Measurements from ENCODE around the gene FGD4. TPM values are rescaled to one million over a fixed set of nuclear protein-coding genes. Genes with fewer than 3 reads are reported as not detected.

Gene FGD4
- total RNA-seq, 4 donors from 2014 or later = 21.4 to 33.0 (median 26.9) TPM

GRCh38 chr12:32568228-32568627, 168.9 kb downstream of the FGD4 start:
- no peak for DNase-seq (ENCODE audit: extremely low spot score)
- TF ChIP-seq POLR2AphosphoS5 (IDR thresholded peaks at IDR 0.05) = no peak
- Histone ChIP-seq H3K4me3 (no peak overlapping the region), H3K27me3 (no peaks in the 10 kb centered on the region), H3K9me3 (no peaks in the 10 kb centered on the region), H3K36me3 (peaks cover 0 to 7% (median 3%) of the 10 kb centered on the region in 4 donors), H3K27ac (replicated peaks in 1 of 4) (peak overlapping the region; percentile 2 to 40 (median 23)), H3K4me1 (peaks cover 21 to 40% (median 35%) of the 10 kb centered on the region in 4 donors)
- 30% methylated on average over 1 of the region's 1 CpG for WGBS
- intact Hi-C loops (cut with DNase I) = loop anchor here (10.0 kb wide), 1 partner anchor 57 kb away; no protein-coding TSS in a partner anchor

GRCh38 chr12:32569259-32569658, 169.9 kb downstream of the FGD4 start:
- peak overlapping the region in 1 of 4 donors; percentile 9 for H3K27ac ChIP-seq (replicated peaks in 1 of 4)
- TF ChIP-seq, protein P1, sequence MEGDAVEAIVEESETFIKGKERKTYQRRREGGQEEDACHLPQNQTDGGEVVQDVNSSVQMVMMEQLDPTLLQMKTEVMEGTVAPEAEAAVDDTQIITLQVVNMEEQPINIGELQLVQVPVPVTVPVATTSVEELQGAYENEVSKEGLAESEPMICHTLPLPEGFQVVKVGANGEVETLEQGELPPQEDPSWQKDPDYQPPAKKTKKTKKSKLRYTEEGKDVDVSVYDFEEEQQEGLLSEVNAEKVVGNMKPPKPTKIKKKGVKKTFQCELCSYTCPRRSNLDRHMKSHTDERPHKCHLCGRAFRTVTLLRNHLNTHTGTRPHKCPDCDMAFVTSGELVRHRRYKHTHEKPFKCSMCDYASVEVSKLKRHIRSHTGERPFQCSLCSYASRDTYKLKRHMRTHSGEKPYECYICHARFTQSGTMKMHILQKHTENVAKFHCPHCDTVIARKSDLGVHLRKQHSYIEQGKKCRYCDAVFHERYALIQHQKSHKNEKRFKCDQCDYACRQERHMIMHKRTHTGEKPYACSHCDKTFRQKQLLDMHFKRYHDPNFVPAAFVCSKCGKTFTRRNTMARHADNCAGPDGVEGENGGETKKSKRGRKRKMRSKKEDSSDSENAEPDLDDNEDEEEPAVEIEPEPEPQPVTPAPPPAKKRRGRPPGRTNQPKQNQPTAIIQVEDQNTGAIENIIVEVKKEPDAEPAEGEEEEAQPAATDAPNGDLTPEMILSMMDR (IDR thresholded peaks at IDR 0.05) = no peak
- TF ChIP-seq POLR2A (IDR thresholded peaks at IDR 0.05; ENCODE audit: low read depth) (no peak), POLR2AphosphoS5 (IDR thresholded peaks at IDR 0.05) (no peak), EP300 (IDR thresholded peaks at IDR 0.05) (no peak)
- no peak overlapping the region for H3K4me3 ChIP-seq
- H3K9me3 ChIP-seq = no peaks in the 10 kb centered on the region
- intact Hi-C loops (cut with DNase I) = loop anchor here (10.0 kb wide), 1 partner anchor 56 kb away; no protein-coding TSS in a partner anchor
- DNase-seq (ENCODE audit: extremely low spot score) = no peak
- H3K36me3 ChIP-seq = peaks cover 0 to 3% (median 1%) of the 10 kb centered on the region in 4 donors
- no peaks in the 10 kb centered on the region for H3K27me3 ChIP-seq
- peaks cover 21 to 40% (median 32%) of the 10 kb centered on the region in 4 donors for H3K4me1 ChIP-seq
- 68% methylated on average over 2 of the region's 2 CpGs for WGBS

DNA sequence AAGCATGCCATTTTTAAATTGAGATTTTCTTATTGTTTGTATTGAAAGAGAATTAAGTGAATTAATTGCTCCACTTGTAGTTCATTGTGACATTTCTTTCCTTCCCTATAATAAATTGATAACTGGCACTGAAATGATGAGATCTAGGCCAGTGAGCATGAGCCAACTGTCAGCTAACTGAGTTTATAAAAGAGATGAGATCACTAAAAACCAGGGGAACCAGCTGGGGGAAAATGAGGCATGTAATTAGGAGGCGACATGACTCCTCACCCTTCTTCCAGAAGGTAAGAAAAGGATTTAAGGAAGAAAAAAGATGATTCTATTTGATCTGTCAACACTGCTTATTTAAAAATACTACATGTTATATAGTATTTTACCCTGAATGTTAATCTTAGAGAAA, 175.2 kb downstream of the FGD4 start:
- intact Hi-C loops (cut with DNase I) = loop anchor here (10.0 kb wide), 1 partner anchor 120 kb away; no protein-coding TSS in a partner anchor
- DNase-seq (ENCODE audit: extremely low spot score) = no peak
- TF ChIP-seq POLR2AphosphoS5 (IDR thresholded peaks at IDR 0.05) (no peak), POLR2A (IDR thresholded peaks at IDR 0.05; ENCODE audit: low read depth) (no peak)
- Histone ChIP-seq H3K4me1 (peaks cover 0 to 4% (median under 1%) of the 10 kb centered on the region in 4 donors), H3K27me3 (no peaks in the 10 kb centered on the region), H3K9me3 (no peaks in the 10 kb centered on the region), H3K27ac (replicated peaks in 1 of 4) (no peak overlapping the region), H3K4me3 (no peak overlapping the region), H3K36me3 (peaks cover 0 to 14% (median 6%) of the 10 kb centered on the region in 4 donors)
- 50% methylated on average over 1 of the region's 1 CpG for WGBS

DNA sequence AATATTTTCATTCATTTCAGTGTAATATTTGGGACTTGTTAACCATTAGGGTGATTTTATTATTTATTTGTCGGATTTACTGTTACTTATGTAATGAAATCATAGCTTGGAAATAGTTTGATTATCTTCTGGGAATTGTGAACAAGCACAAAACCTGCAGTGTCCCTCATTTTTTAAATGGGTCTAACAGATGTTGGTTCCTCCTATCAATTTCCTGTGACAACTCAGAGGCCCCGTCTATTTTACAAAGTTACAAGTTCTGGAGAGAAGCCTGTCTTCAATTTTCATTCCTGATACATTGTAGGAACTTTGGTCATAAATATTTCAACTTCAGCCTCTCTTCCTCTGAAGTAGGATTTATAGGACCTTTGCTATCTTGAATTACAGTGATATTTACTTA, 178.0 kb downstream of the FGD4 start:
- no peak for TF ChIP-seq POLR2A (IDR thresholded peaks at IDR 0.05; ENCODE audit: low read depth)
- TF ChIP-seq POLR2AphosphoS5 (IDR thresholded peaks at IDR 0.05) = no peak
- TF ChIP-seq, protein P1 (IDR thresholded peaks at IDR 0.05) = no peak
- no peak for TF ChIP-seq EP300 (IDR thresholded peaks at IDR 0.05)
- intact Hi-C loops (cut with DNase I) = loop anchor here (10.0 kb wide), 1 partner anchor 123 kb away; no protein-coding TSS in a partner anchor
- no peak for DNase-seq (ENCODE audit: extremely low spot score)
- Histone ChIP-seq H3K27me3 (no peaks in the 10 kb centered on the region), H3K4me3 (no peak overlapping the region), H3K27ac (replicated peaks in 1 of 4) (no peak overlapping the region), H3K4me1 (peaks cover 0 to 4% (median 0%) of the 10 kb centered on the region in 4 donors), H3K36me3 (peaks cover 0 to 31% (median 18%) of the 10 kb centered on the region in 4 donors), H3K9me3 (no peaks in the 10 kb centered on the region)
- WGBS = 74% methylated on average over 2 of the region's 2 CpGs

DNA sequence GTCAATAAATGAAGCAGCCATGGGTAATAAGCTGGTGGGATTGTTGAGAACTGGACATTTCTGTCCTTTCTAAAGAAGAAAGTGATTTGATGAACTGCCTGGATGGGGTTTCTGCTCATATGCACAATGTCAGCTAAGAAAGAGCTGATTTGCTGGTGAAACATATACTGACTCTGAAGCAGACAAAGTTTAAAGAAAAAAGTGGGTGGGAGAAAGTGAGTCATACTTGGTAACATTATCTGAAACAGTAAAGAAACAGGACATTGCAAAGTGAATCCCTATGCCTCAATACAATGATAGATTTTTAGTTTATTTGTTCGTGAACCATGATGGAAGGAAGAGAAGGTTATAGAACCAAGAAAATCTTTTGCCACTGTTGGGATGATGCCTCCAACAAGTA, 184.2 kb downstream of the FGD4 start:
- 86% methylated on average over 1 of the region's 1 CpG for WGBS
- intact Hi-C loops (cut with DNase I) = no loop called here
- TF ChIP-seq POLR2A (IDR thresholded peaks at IDR 0.05; ENCODE audit: low read depth) (no peak), EP300 (IDR thresholded peaks at IDR 0.05) (no peak), POLR2AphosphoS5 (IDR thresholded peaks at IDR 0.05) (no peak)
- TF ChIP-seq, protein P1 (IDR thresholded peaks at IDR 0.05) = no peak
- Histone ChIP-seq H3K4me3 (no peak overlapping the region), H3K4me1 (peaks cover 4 to 8% (median 7%) of the 10 kb centered on the region in 4 donors), H3K27me3 (no peaks in the 10 kb centered on the region), H3K9me3 (no peaks in the 10 kb centered on the region), H3K36me3 (peaks cover 0 to 39% (median 22%) of the 10 kb centered on the region in 4 donors), H3K27ac (replicated peaks in 1 of 4) (no peak overlapping the region)
- DNase-seq (ENCODE audit: extremely low spot score) = no peak
